GM12878 (cell line): Measurements from ENCODE around the gene GALNT16. TPM values are rescaled to one million over a fixed set of nuclear protein-coding genes. Genes with fewer than 3 reads are reported as not detected.

Experiments used
- ATAC-seq: fragments of 200-7000 bp; cut with Tn5 transposase; 3 replicates; pipeline ENCODE4 v1.9.1; 2020; ENCODE audit warnings: mild to moderate bottlenecking, moderate library complexity
- BruUV-seq: library from RNA; stranded (reverse); fragments of 400-500 nt; replicated peaks from 2 replicates; lab custom pipeline; 2021; lab: Mats Ljungman, UMichigan
- CTCF ChIA-PET: fragments of 300-600 bp; sonication (Branson Sonifier 250); formaldehyde crosslinking; extraction: SDS; loops from one replicate; lab custom pipeline; 2021; ENCODE audit warnings: inconsistent platforms; lab: Yijun Ruan, JAX
- POLR2A ChIA-PET: fragments of 350-600 bp; formaldehyde crosslinking; extraction: SDS; loops from one replicate; lab custom pipeline; 2021; ENCODE audit warnings: inconsistent platforms; lab: Charles Lee
- RAD21 ChIA-PET: fragments of 300-600 bp; sonication (Branson Sonifier 250); formaldehyde crosslinking; loops from one replicate; lab custom pipeline; 2023; ENCODE audit warnings: antibody characterized with exemption; ENCODE audit not compliant: unreplicated experiment; lab: Charles Lee
- SMC1A ChIA-PET: fragments of 300-600 bp; sonication (Branson Sonifier 250); formaldehyde crosslinking; loops from one replicate; lab custom pipeline; 2023; ENCODE audit not compliant: unreplicated experiment, uncharacterized antibody; lab: Charles Lee
- DNase-seq: peaks from one replicate; pipeline ENCODE4 v3.0.0-alpha.2; 2011; ENCODE audit warnings: low read depth, low spot score
- FAIRE-seq: peaks from 3 replicates; lab custom pipeline; 2011; peaks lifted over from hg19 to GRCh38; lab: Jason Lieb, UNC
- H2AFZ ChIP-seq: 2 replicates; pipeline ENCODE4 v1.6.0; 2011; ENCODE audit warnings: low read depth, low read length, control low read depth; ENCODE audit not compliant: control insufficient read depth
- H3K27ac ChIP-seq: 2 replicates; pipeline ENCODE4 v1.5.1; 2011; ENCODE audit warnings: control low read depth; ENCODE audit not compliant: control insufficient read depth, insufficient read depth
- H3K27me3 ChIP-seq, 2 experiments: replicated peaks in 1 of 2; 2 replicates each; pipeline versions ENCODE4 v1.6.0 to v1.6.1; 2011; ENCODE audit warnings: low read length in 1 of 2; ENCODE audit not compliant: control insufficient read depth in 2 of 2, insufficient read depth in 2 of 2
- H3K36me3 ChIP-seq, 2 experiments: 2 replicates each; pipeline ENCODE4 v1.5.1; 2011; ENCODE audit warnings: low read length in 1 of 2; ENCODE audit not compliant: control insufficient read depth in 2 of 2, insufficient read depth in 2 of 2
- H3K4me1 ChIP-seq: 2 replicates; pipeline ENCODE4 v1.6.1; 2011; ENCODE audit warnings: mild to moderate bottlenecking, low read length, moderate library complexity, mixed read lengths; ENCODE audit not compliant: control insufficient read depth, insufficient read depth
- H3K4me2 ChIP-seq: 2 replicates; pipeline ENCODE4 v1.6.0; 2011; ENCODE audit warnings: control low read depth; ENCODE audit not compliant: control insufficient read depth, insufficient read depth
- H3K4me3 ChIP-seq: fragments of 200-600 bp; sonication (generic); 2 replicates; pipeline ENCODE4 v1.5.1; 2016
- H3K79me2 ChIP-seq: 2 replicates; pipeline ENCODE4 v1.6.0; 2011; ENCODE audit warnings: low read length; ENCODE audit not compliant: control insufficient read depth, insufficient read depth
- H3K9ac ChIP-seq: 2 replicates; pipeline ENCODE4 v1.8.0; 2011; ENCODE audit warnings: low read length, control low read depth, mixed read lengths; ENCODE audit not compliant: control insufficient read depth, insufficient read depth
- H3K9me3 ChIP-seq: replicated peaks from 3 replicates; pipeline ENCODE4 v1.5.1; 2011; ENCODE audit warnings: mild to moderate bottlenecking, low read length; ENCODE audit not compliant: control insufficient read depth, insufficient read depth
- H4K20me1 ChIP-seq: 2 replicates; pipeline ENCODE4 v1.6.0; 2011; ENCODE audit not compliant: control insufficient read depth, insufficient read depth
- MTA2 ChIP-seq: fragments of 450-650 bp; IDR thresholded peaks from 2 replicates; pipeline ENCODE4 v1.6.1; 2016; ENCODE audit warnings: low read depth, mild to moderate bottlenecking, moderate library complexity
- PAX5 ChIP-seq: IDR thresholded peaks from 2 replicates; pipeline ENCODE4 v1.6.1; 2011; ENCODE audit warnings: low read depth, low read length, borderline replicate concordance
- RAD51 ChIP-seq: fragments of 450-650 bp; IDR thresholded peaks from 2 replicates; pipeline ENCODE4 v1.6.1; 2016; ENCODE audit warnings: moderate library complexity, mild to moderate bottlenecking, inconsistent platforms
- ZNF384 ChIP-seq: IDR thresholded peaks from 2 replicates; pipeline ENCODE4 v1.6.1; 2012; ENCODE audit warnings: low read depth, mild to moderate bottlenecking, low read length, improper control_type of control experiment, borderline replicate concordance
- WGBS: methylation state at CpG from one replicate; pipeline ENCODE4 v1.1.6; 2016; ENCODE audit warnings: low lambda C conversion rate; ENCODE audit not compliant: insufficient replicate concordance, insufficient coverage; ENCODE audit errors: missing lambda C conversion rate; 5-methylcytosine and 5-hydroxymethylcytosine counted together
- in situ Hi-C: fragments of 300-500 bp; cut with MboI; formaldehyde crosslinking; loops from 9 replicates; pipeline ENCODE4 v1.14.3; 2018; ENCODE audit warnings: mixed read lengths
- intact Hi-C: fragments of 100-400 bp; cut with micrococcal nuclease; formaldehyde crosslinking; loops from one replicate; pipeline ENCODE4 v1.14.2; 2022; ENCODE audit not compliant: unreplicated experiment
- polyA plus RNA-seq, 11 experiments: library from polyadenylated mRNA; depleted of rRNA in 4 of 11; unstranded in 6 of 11; stranded (reverse) in 5 of 11; fragments of >200 nt; fragmentation: Nextera tagmentation in 4 of 11; fragmentation: Illumina TruSeq in 1 of 11; extraction: Ambion mirVana in 4 of 11; extraction: Trizol in 1 of 11; gene quantifications; 1 replicate in 1 of 11; 2 replicates in 10 of 11; pipeline versions ENCODE4 v1.2.1 to v1.2.3, GENCODE V29; 2011 to 2016; ENCODE audit warnings: inconsistent platforms in 2 of 11, missing spikeins in 2 of 11, low read depth in 1 of 11
- total RNA-seq, 4 experiments: library from RNA; depleted of rRNA in 3 of 4; stranded (reverse); fragments of >200 nt in 3 of 4; fragmentation: Illumina TruSeq in 1 of 4; extraction: Trizol in 1 of 4; gene quantifications; 2 replicates each; pipeline versions ENCODE4 v1.2.1 to v1.2.3, GENCODE V29; 2013 to 2021
- TF ChIP-seq, protein P1 (sequence below): fragments of 450-650 bp; IDR thresholded peaks from 2 replicates; pipeline ENCODE4 v1.6.1; 2016; ENCODE audit warnings: mild to moderate bottlenecking
- TF ChIP-seq, protein P2 (sequence below): IDR thresholded peaks from 2 replicates; pipeline ENCODE4 v1.6.1; 2011; ENCODE audit warnings: low read depth, low read length, improper control_type of control experiment, borderline replicate concordance
- TF ChIP-seq, protein P3 (sequence below): fragments of 450-650 bp; IDR thresholded peaks from 2 replicates; pipeline ENCODE4 v1.6.1; 2017; ENCODE audit warnings: mild to moderate bottlenecking, moderate library complexity
- TF ChIP-seq, protein P4 (sequence below): fragments of 450-650 bp; IDR thresholded peaks from 2 replicates; pipeline ENCODE4 v1.6.1; 2016; ENCODE audit warnings: mild to moderate bottlenecking
- TF ChIP-seq, protein P5 (sequence below): fragments of 450-650 bp; formaldehyde crosslinking; IDR thresholded peaks from 2 replicates; pipeline ENCODE4 v1.4.0; 2022; ENCODE audit warnings: mild to moderate bottlenecking, moderate library complexity
- TF ChIP-seq, protein P6 (sequence below): IDR thresholded peaks from 2 replicates; pipeline ENCODE4 v1.6.1; 2012; ENCODE audit warnings: low read depth, low read length, improper control_type of control experiment

Gene GALNT16
- total and polyA plus RNA-seq, 10 of the 15 experiments (the other 5 are each of a cell fraction or from before 2014, with no cell fraction given): under 0.01 to 0.08 (median 0.03) TPM; not detected in 3

DNA sequence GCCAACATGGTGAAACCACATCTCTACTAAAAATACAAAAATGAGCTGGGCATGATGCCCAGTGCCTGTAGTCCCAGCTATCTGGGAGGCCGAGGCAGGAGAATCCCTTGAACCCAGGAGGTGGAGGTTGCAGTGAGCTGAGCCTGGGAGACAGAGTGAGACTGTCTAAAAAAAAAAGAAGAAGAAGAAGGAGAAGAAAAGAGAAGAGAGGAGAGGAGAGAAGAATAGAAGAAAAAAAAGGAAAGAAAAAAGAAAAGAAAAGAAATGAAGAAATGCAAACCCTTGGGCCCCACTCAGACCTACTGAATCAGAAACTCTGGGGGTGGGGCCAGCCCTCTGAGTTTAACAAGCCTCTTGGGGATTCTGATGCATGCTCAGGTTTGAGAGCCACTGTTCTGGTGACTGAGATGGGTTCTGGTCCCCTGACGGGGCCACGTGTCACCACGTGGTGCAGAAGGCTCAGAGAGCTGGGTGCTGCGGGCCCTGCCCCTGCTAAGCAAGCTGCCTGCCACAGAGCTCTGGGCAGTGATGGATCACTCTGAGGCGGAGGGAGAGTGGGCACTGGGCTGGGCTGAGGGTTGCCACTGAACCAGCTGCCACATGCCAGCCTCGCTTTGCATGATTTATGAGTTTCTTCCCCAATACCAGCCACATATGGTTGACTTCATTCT lies 100.6 kb downstream of the GALNT16 start:
- WGBS: 28% methylated on average over 7 of the region's 7 CpGs
- no peak overlapping the region for H3K9ac ChIP-seq
- POLR2A ChIA-PET: interaction anchor here (0.6 to 3.6 kb wide), 6 partner anchors 14 to 41 kb away, joined by 3 to 23 read pairs (median 6); partner anchors contain the start of genes ERH and SLC39A9
- no peaks in the 10 kb centered on the region for H4K20me1 ChIP-seq
- H3K36me3 ChIP-seq: no peaks in the 10 kb centered on the region
- H3K9me3 ChIP-seq: no peaks in the 10 kb centered on the region
- SMC1A ChIA-PET: interaction anchor here (0.6 to 3.9 kb wide), 13 partner anchors 9 to 755 kb away, joined by 3 to 21 read pairs (median 4); no protein-coding TSS in a partner anchor
- RAD21 ChIA-PET: interaction anchor here (0.6 to 11.5 kb wide), 9 partner anchors 9 to 118 kb away, joined by 3 to 143 read pairs (median 4); partner anchors contain the start of genes ERH and SLC39A9
- no peak overlapping the region for H3K4me2 ChIP-seq
- no peak for DNase-seq
- peaks cover 23% of the 10 kb centered on the region for H3K4me1 ChIP-seq
- no peak for FAIRE-seq
- ATAC-seq: peak; percentile 63
- in situ Hi-C loops: no loop called here
- BruUV-seq: no TSS peak
- H3K4me3 ChIP-seq: no peak overlapping the region
- no peak overlapping the region for H3K27ac ChIP-seq
- H3K79me2 ChIP-seq: no peaks in the 10 kb centered on the region
- H3K27me3 ChIP-seq: no peaks in the 10 kb centered on the region
- peak overlapping the region; percentile 6 for H2AFZ ChIP-seq
- CTCF ChIA-PET: interaction anchor here (0.6 to 4.1 kb wide), 8 partner anchors 9 to 222 kb away, joined by 3 to 23 read pairs (median 4); no protein-coding TSS in a partner anchor
- intact Hi-C loops: loop anchor here (5.0 kb wide), 1 partner anchor 118 kb away; no protein-coding TSS in a partner anchor
- TF ChIP-seq, protein P1, sequence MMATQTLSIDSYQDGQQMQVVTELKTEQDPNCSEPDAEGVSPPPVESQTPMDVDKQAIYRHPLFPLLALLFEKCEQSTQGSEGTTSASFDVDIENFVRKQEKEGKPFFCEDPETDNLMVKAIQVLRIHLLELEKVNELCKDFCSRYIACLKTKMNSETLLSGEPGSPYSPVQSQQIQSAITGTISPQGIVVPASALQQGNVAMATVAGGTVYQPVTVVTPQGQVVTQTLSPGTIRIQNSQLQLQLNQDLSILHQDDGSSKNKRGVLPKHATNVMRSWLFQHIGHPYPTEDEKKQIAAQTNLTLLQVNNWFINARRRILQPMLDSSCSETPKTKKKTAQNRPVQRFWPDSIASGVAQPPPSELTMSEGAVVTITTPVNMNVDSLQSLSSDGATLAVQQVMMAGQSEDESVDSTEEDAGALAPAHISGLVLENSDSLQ: peak; percentile 77
- TF ChIP-seq PAX5 (0 out of 2 replicates have a peak, but pooled peaks have one; percentile 35), RAD51 (peak; percentile 97), ZNF384 (no peak), MTA2 (peak; percentile 64)
- TF ChIP-seq, protein P2, sequence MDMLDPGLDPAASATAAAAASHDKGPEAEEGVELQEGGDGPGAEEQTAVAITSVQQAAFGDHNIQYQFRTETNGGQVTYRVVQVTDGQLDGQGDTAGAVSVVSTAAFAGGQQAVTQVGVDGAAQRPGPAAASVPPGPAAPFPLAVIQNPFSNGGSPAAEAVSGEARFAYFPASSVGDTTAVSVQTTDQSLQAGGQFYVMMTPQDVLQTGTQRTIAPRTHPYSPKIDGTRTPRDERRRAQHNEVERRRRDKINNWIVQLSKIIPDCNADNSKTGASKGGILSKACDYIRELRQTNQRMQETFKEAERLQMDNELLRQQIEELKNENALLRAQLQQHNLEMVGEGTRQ: peak; percentile 72
- TF ChIP-seq, protein P3, sequence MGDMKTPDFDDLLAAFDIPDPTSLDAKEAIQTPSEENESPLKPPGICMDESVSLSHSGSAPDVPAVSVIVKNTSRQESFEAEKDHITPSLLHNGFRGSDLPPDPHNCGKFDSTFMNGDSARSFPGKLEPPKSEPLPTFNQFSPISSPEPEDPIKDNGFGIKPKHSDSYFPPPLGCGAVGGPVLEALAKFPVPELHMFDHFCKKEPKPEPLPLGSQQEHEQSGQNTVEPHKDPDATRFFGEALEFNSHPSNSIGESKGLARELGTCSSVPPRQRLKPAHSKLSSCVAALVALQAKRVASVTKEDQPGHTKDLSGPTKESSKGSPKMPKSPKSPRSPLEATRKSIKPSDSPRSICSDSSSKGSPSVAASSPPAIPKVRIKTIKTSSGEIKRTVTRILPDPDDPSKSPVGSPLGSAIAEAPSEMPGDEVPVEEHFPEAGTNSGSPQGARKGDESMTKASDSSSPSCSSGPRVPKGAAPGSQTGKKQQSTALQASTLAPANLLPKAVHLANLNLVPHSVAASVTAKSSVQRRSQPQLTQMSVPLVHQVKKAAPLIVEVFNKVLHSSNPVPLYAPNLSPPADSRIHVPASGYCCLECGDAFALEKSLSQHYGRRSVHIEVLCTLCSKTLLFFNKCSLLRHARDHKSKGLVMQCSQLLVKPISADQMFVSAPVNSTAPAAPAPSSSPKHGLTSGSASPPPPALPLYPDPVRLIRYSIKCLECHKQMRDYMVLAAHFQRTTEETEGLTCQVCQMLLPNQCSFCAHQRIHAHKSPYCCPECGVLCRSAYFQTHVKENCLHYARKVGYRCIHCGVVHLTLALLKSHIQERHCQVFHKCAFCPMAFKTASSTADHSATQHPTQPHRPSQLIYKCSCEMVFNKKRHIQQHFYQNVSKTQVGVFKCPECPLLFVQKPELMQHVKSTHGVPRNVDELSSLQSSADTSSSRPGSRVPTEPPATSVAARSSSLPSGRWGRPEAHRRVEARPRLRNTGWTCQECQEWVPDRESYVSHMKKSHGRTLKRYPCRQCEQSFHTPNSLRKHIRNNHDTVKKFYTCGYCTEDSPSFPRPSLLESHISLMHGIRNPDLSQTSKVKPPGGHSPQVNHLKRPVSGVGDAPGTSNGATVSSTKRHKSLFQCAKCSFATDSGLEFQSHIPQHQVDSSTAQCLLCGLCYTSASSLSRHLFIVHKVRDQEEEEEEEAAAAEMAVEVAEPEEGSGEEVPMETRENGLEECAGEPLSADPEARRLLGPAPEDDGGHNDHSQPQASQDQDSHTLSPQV: peak; percentile 47; the same call in 1 of the 2 replicates
- TF ChIP-seq, protein P4, sequence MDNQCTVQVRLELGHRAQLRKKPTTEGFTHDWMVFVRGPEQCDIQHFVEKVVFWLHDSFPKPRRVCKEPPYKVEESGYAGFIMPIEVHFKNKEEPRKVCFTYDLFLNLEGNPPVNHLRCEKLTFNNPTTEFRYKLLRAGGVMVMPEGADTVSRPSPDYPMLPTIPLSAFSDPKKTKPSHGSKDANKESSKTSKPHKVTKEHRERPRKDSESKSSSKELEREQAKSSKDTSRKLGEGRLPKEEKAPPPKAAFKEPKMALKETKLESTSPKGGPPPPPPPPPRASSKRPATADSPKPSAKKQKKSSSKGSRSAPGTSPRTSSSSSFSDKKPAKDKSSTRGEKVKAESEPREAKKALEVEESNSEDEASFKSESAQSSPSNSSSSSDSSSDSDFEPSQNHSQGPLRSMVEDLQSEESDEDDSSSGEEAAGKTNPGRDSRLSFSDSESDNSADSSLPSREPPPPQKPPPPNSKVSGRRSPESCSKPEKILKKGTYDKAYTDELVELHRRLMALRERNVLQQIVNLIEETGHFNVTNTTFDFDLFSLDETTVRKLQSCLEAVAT: no peak
- TF ChIP-seq, protein P5, sequence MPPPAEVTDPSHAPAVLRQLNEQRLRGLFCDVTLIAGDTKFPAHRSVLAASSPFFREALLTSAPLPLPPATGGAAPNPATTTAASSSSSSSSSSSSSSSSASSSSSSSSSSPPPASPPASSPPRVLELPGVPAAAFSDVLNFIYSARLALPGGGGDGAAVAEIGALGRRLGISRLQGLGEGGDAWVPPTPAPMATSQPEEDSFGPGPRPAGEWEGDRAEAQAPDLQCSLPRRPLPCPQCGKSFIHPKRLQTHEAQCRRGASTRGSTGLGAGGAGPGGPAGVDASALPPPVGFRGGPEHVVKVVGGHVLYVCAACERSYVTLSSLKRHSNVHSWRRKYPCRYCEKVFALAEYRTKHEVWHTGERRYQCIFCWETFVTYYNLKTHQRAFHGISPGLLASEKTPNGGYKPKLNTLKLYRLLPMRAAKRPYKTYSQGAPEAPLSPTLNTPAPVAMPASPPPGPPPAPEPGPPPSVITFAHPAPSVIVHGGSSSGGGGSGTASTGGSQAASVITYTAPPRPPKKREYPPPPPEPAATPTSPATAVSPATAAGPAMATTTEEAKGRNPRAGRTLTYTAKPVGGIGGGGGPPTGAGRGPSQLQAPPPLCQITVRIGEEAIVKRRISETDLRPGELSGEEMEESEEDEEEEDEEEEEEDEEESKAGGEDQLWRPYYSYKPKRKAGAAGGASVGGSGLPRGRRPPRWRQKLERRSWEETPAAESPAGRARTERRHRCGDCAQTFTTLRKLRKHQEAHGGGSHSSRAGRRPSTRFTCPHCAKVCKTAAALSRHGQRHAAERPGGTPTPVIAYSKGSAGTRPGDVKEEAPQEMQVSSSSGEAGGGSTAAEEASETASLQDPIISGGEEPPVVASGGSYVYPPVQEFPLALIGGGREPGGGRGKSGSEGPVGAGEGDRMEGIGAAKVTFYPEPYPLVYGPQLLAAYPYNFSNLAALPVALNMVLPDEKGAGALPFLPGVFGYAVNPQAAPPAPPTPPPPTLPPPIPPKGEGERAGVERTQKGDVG (CRISPR knock-in tag): no peak
- TF ChIP-seq, protein P6, sequence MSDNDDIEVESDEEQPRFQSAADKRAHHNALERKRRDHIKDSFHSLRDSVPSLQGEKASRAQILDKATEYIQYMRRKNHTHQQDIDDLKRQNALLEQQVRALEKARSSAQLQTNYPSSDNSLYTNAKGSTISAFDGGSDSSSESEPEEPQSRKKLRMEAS: peak; percentile 83
